UCSD-AML1 (cell line): ENCODE data around the gene TTC7B.

Experiments used
- DNase-seq: peaks from one replicate; lab custom pipeline; 2025; ENCODE audit not compliant: unreplicated experiment; lab: John Stamatoyannopoulos, UW

TTC7B gene

DNA sequence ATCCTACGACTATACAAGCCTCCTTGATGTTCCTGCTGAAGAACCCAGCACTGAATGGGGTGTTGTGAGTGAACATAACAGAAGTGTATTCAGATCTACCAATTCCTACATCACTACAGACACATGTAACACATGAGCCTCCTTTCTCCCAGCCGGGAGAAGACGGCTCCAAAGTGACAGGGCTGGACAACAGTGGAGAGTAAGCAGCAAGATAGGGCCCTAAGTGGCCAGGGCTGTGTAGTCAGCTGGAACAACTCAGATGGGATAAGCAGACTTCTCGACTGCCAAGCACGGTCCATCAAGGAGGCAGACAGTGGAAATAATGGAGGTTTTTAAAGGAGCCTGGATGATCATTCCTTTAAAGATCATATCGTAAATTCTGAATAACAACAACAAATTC is 73.5 kb downstream of the TTC7B start:
- DNase-seq = no peak

DNA sequence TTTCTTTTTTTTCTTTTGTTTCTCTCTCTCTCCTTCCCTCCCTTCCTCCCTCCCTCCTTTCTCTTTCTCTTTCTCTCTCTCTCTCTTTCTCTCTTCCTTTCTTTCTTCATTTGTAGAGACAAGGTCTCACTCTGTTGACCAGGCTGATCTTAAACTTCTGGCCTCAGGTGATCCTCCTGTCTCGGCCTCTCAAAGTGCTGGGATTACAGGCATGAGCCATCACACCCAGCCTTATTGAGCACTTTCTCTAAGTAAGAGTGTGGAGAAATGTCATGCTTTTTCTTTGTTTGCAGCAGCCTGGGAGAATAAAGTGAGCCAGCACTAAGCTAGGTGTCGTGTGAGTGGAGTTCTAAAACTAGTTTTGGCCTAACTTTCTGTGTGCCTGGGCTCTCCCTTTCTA is 74.0 kb downstream of the TTC7B start:
- DNase-seq = no peak

DNA sequence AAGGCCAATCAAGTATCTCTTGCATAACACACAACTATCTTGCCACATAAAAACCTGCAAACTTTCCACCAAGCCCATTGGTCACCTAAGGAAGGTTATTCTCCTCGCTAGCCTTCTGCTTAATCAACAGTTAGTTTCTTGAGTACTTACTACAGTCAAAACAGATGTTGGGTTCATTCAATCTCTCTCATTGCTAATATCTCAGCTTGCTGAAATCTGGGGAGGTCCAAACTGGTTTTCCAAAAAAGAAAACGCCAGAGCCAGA is 74.6 kb downstream of the TTC7B start:
- DNase-seq = no peak

DNA sequence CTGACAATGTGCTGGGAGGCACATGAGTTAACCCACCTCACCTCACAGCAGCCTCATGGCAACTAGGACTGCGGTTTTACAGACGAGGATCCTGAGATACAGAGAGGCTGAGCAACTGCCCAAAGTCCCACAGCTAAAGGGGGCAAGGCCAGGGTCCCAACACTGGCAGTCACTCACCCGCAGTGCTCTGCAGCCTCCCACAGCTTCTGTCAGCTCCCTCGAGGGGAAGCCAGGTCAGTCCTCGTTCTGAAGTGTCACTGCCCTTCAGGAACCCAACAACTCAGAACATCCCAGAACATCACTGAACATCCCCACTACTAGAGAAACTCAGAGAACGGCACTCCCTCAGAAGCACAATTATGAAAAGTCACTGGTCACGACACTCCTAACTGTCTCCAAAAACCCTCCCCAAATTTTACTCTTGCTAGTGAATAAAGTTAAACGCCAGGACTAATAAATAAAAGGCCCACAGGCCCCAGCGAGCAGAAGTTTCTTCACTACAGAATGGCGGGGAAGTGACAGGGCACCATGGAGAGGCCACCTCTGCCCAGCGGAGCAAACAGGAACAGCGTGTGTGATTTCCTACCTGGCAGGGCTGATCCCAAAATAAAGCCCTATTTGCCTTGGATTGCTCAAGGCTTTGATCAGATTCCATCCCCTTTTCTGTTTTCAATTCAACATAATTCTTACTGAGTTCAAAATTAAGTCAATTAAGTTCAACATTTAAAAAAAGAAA is 75.1 kb downstream of the TTC7B start:
- DNase-seq = no peak

DNA sequence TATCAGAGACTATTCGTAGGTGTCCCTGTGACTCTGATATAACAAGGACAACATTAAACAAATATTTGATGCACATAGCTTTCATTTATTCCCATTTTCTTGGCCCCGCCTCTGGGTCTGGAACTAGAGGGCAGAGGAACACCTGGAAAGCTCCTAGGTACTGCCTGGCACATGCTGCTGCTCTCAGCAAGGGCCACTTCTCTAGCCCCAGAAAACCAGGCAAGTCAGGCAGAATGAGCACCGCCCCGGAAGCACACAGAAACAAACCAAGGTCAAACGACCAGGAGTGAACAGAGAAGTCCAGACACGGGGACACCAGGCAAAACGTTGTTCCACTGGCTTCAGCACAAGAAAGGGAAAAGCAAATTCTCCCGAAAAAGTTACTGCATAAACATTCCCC is 76.1 kb downstream of the TTC7B start:
- DNase-seq = no peak

DNA sequence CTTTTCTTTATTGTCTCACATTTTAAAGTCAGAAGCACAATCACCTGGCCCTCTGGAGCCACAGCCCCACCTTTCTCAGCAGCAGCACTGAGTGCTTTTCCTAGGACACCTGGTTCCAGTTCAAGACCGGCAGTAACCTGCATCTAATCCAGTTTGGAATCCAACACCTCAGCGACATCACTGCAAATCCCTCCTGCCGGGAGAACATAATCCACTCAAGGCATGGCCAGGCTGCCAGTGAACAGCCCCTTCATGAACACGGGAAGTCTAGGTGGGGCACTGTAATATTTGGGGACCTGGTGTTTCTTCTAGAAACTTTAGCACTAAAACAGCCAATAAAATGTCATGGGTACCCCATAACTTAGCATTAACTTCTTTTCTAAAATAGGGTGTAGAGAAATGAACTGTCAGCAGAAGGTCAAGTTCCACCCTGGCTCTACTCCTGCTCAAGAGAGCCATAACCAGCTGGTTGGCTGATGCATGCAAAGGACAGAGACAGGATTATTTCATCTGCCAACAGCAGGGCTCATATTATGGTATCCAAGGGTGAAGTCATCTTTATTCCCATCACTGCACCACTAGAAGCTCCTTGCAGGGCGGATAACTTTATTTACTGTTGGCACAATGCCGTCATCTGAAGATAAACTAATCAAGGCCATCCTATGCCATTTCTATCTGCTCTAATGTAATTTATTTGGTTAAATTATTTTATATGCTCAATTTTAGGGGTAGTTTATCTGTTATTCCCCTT is 76.7 kb downstream of the TTC7B start:
- DNase-seq = no peak

DNA sequence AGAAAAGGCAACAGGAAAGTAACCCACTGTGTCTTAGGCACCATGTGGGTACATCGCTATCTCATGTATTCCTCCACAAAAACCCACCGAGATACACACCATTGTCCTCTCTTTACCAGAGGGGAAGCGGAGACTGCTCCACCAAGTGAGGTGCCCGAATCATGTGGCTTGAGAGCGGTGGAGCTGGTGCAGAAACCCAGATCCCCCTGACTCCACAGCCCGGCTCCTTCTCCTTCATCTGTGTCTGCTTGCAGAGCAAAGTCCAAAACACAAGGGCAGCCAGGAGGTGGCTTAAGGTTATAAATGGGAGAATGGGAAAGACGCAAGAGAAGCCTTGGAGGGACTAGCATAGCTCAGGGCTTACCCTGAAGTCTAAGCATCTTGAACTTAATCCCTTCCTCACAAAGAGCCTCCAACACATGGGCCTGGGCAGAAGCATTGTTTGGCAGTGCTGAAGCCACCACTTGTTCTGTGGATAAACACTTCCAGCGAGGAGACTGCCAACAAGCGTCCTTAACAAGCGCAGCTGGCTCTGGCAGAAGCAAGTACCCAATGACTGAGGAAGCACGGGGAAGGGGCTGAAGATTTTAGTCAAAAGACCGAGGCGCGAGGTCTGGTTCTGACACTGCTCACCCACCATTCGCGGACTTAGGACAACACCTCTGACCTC is 83.0 kb downstream of the TTC7B start:
- no peak for DNase-seq

DNA sequence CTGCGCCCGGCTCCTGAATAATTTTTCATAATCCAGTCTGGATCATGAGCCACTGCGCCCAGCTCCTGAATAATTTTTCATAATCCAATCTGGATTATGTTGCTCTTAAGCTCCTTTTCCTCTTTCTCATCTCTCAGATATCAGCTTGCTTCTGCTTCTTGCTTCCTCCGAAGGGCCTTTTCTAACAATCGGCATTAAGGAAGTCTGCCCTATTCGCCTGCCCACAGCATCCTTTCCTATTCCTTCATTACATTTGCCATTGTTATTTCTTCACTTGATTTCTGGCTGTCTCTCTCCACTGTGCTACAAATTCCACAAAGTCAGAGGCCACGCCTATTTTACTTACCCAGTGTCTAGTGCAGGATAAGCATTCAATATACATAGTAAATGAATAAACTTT is 83.5 kb downstream of the TTC7B start:
- DNase-seq = no peak

DNA sequence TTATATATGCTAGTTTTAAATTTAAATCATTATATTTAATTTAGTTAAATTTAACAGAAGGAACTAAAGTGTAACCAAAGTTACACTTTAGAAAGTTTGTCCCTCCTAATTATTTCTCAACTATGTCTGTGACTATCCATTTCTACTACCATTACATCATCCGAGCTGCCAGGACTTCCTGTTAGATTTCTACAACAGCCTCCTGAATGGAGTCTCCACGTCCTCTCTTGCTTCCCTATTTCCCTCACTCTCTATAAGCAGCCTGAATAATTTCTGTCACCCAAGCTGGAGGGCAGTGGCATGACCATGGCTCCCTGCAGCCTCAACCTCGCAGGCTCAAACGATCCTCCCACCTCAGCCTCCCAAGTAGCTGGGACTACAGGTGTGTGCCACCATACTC is 84.1 kb downstream of the TTC7B start:
- DNase-seq = no peak

DNA sequence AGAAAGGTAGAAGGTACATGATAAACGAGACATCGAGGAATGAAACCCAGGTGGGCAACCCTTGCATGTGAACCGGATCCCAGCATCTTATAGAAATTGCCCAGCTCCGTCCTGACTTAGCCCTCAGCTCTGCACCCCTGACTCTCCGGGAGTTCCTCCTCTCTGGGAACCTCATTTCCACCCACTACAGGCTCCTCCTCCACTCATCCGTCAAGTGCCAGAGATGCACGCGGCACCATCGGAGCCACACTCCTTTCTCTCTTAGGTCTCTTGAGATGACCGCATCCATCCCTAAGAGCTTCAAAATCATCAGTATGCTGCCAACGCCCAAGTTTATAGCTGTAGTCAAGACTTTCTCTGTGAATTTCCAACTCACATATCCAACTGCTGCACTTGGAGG is 84.7 kb downstream of the TTC7B start:
- DNase-seq = no peak

DNA sequence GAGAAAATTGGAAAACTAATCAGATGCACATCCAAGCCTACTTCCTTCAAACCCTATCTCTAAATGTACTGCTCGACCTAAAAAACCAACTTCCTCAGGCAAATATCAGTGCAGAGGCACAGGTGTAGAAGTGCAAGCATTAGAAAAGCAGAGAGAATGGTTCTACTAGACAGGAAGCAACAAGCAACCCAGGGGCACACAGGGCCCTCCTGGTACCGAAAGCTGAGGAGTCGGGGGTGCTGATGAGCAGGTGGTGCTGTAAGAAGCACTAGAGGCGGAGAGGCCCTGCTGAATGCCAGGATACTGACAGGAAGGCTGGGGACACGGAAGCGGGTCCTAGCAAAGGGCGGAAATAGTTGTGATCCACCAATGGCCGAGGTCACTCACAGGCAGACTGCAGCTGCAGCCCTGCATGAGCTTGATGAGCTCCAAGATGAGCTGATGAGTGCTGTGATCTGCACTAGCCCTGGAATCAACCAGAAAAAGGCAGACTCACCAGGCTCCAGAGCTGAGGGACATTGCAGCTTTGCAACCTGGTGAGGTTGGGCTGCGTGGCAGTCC is 85.9 kb downstream of the TTC7B start:
- no peak for DNase-seq

DNA sequence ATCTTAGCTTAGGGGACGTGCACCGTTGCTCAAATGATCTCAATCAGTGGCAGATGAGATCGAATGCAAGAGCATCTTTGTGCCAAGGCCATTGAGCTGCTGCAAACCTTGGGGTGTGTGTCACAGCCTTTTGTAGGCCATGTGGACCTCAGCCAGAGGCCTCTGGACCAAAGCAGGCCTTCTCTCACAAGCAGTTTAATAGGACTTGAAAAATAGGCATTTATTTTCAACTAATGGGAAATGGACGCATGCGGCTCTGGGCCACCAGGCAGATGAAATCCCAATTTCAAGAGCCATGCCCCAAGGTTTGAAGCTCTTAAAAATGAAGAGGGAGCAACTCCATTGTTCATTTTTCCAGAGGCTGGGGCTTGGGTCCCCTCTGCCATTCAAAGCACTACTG is 87.3 kb downstream of the TTC7B start:
- DNase-seq = no peak

DNA sequence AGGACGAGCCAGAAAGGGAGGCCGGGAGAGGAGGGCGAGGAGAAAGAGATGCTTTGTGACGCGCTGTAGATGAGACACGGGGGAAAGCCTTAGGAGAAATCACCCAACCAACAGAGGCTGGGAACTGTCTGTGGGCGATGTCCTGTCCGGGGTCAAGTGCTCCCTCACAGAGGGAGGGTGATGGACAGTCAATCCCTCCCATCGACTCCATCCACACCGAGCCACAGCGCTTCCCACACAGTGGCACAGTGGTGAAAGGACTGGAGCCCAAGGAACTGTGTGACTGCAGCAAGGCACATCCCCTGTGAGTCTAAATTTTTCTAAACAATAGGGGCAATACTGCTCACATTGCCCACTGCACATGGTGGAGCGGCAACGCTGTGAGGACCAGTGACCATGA is 89.1 kb downstream of the TTC7B start:
- no peak for DNase-seq

DNA sequence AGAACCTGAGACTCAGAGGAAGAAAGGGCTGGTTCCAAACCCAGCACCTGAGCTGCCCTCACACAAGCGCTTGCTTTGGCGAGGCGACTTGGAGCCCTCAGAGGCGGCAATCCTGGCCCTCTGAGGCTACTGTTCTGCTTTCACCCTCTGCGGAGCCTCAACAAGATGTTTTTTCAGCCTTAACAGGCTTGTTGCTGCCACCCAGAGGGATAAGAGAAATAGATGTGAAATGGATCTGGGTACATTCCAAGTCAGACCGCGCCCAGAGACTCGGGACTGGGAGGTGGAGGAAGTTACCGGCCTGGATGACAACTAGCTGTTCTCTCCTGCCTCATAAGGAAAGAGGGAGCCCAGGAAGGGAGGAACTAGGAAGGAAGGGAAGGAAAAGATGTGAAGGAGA is 89.6 kb downstream of the TTC7B start:
- DNase-seq = no peak

DNA sequence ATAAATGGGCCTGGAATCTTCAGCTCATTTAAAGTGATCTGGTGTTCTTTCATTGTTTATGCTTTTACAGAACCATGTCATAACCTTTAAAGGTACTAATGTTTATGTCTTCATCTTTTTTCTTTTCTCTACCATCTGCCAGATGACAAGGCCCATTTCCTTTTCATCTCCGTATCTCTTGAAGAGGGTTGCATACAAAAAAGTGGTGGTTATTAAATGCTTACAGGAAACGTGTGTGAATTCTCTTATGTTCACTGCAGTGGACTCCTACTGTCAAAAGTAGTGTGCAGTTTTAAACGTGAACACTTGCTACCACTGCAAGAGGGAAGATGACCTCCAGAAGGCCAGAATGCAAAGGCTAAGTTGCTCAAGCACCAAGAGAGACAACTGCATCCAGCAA is 91.4 kb downstream of the TTC7B start:
- no peak for DNase-seq

DNA sequence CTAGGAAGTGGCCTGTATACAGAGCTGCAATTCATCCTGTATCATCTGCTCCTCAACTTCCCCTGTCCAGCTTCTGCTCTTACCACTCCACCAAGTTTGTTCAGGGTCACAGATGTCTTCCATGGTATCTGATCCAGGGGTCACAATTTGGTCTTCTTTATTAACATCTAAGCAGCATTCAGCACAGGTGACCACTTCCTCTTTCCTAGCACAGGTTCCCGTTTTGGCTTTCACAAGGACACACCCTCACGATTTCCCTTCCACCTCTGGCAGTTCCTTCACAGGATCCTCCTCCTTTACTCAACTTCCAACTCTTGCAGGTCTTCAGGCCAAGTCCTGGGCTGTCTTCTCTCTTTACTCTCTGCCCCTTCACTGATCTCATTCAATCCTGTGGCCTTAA is 93.6 kb downstream of the TTC7B start:
- no peak for DNase-seq

DNA sequence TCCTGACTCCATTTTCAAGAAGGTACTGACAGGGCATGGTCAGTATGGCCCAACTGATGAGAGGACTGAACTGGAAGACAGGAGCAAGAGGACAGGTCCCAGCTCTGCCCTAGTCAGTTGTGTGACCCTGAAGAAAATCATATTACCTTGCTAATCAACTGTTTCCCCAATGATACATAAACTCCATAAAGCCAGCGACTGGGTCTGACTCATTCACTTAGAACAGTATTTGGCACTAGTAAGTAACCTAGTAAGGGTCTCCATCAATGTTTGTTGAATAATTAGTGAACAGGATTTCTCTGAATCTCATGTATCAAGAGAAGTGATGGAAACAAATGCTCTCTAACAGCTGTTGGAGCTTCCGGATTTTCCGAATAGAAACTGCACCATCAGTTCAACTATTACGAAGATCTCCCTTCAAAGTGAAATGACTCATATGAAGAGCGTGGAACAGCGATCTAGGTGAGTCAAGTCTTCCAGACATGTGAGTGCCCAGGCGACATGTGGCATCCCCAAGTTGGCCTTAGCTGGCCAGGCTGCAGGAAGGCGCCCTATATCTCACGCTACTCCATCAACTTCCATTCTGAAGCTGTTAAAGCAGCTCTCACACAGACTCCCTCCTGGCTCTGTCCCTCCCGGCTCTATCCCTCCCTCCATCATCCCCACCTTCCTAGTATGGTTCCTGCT is 94.5 kb downstream of the TTC7B start:
- no peak for DNase-seq

DNA sequence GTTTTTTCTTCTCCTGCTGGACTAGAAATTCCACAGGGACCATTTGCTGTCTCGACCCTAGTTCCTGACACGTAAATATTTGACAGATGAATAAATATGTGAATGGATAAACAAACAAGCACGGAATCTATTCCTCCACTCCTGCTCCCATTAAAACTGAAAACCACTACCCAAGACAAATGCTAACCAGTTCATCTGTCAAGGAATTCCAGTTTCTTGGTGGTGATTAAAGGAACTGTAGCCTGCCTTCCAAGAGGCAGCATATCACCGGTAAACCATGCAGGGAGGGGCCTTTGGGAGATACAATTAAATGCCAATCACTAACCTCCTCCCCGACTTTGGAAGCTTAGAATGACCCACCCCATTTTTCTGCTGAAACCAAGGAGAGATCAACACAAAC is 95.4 kb downstream of the TTC7B start:
- DNase-seq = no peak

DNA sequence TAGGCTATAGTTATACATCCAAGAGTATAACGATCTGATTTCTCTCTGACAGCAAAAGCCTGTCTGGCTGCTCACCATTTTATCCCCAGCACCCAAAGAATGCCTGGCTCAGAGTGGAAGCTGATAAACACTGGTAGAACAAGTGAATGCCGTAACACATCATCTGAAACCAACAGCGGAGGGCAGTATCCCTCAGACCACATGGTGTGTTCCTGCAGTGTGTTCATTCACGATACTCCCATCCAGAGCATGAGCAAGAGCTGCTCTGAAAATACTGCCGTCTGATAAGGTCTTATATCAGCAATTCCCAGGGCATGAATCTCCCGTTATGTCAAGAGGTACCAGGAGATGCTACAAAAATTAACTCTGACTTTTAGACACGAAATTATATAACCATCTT is 95.9 kb downstream of the TTC7B start:
- no peak for DNase-seq

DNA sequence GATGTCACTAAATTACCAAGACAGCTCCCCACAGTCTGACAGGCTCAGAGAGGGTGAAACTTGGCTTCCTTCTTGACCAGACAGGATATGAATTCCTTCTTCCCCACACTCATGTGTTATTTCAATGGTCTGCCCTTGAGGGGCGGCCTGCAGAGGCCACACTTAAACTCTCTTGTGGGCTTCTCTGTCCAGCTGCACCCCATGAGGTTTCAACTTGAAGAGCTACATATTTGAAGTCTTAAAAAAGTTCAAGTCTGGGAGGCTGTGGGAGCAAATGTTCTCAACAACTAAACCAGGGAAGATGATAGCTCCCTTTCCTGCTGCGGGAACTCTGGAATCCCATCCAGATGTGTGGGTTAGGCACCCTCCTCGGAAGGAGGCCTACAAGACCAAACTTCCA is 98.3 kb downstream of the TTC7B start:
- no peak for DNase-seq

DNA sequence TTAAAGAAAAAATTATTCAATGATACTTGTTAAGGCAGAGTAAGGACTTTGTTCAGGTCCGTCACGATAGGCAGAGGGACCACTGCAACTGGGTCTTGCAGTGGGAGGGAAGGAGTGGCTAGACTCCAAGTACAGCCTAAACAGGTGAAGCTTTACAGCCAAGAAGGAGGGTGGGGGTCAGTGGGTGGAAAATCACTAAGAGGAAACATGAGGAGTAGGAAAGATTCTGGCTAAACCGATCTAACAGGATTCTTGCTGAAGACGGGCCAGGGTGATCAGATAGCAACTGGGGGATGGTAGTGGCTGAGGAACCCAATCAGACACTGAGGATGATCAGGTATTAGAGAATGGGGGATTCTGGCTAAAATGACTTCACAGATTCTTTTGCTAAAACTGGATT is 100.2 kb downstream of the TTC7B start:
- no peak for DNase-seq

DNA sequence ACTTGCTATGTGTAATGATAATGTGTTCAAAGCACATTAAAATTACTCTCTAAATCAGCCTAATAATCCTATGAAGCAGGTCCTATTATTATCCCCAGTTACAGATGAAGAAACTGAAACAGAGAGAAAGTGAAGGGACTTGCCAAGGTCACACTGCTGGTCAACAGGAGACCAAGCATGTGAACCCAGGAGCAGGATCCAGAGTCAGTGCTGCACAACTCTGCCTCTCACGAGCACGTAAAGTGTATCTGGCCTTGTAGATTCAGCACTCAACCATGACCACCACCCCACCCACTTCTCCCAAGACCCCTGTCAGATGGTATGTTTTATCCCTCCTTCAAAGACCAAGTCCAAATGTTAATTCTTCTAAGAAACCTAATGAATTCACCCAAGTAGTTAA is 100.7 kb downstream of the TTC7B start:
- DNase-seq = no peak
